ENCODE results near the gene LYST. TPM values are rescaled to one million over a fixed set of nuclear protein-coding genes. Genes with fewer than 3 reads are reported as not detected.
"Not testable (repeated sequence)": the region's sequence is repeated elsewhere in the genome, so short reads cannot be mapped to it uniquely, and the experiment has no call there.

LYST gene
- total and polyA plus RNA-seq, 8 donors, result 1.7 to 95.6 (median 17.9) TPM

DNA sequence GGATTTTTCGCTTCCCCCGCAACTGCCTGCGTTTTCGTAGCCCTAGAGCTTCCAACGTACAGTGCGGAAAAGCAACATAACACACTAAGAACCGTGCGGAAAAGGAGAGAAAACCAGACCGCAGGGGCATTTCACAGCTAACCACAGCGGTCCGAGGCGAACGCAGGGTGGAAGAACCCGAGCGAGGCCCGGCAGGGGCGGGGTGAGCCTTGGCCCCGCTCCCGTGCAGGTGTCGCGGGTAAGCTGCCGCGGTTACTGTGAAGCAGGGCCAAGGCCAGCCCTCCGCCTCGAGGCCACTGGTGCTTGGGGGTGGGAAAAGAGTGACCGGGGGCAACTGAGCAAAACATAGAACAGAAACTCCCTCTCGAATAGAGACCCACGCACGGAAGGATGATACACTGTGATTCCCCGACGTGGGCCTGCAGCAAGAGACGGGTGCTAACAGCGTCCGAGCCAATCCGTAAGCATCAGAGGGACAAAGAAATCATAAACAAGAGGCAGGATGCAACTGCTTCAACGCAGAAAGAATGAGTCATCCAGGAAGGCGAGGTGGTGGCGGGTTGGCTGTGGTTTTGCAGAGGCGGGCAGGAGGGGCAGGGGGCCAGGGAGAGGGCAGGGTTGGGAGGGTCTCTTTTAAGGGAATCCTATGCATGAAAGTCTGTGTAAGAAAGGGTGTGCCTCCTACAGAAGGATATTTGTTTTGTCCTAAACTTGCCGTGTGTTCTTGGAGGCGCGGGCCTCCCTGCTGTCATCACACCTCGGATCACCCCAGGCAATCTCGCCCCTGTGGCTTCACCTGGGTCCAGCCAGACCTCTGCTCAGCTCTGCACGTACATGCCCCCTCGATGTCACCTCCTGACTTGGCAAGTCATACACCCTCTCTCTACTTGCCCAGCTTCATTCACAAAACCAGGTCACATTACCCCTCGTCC lies 224.4 kb downstream of the LYST start:
- intact Hi-C loops (cut with DNase I; ENCODE audit: low total_unique reads), result no loop called here
- Histone ChIP-seq H3K4me3 (peak overlapping the region; percentile 18 to 37 (median 22)), H3K27ac (peak overlapping the region in 1 of 5 donors; percentile 26), H3K4me1 (peaks cover 0 to 7% (median 3%) of the 10 kb centered on the region in 4 donors), H3K9me3 (no peaks in the 10 kb centered on the region), H3K27me3 (peaks cover 0 to 45% (median 7%) of the 10 kb centered on the region in 3 donors), H3K36me3 (no peaks in the 10 kb centered on the region)
- peak; percentile 37 to 71 for DNase-seq
- TF ChIP-seq POLR2A (IDR thresholded peaks at IDR 0.05), result no peak
- TF ChIP-seq CTCF (IDR thresholded peaks at IDR 0.05), result no peak
- TF ChIP-seq POLR2AphosphoS5 (IDR thresholded peaks at IDR 0.05), result no peak
- no peak for TF ChIP-seq EP300 (IDR thresholded peaks at IDR 0.05)
- 34 to 46% (median 41%) methylated on average over 45 to 47 of the region's 47 CpGs for WGBS, 5 donors

- Histone ChIP-seq H3K27ac (no peak overlapping the region), H3K27me3 (peaks cover 0 to 28% (median 3%) of the 10 kb centered on the region in 3 donors), H3K9me3 (no peaks in the 10 kb centered on the region), H3K36me3 (no peaks in the 10 kb centered on the region), H3K4me1 (peaks cover 0 to 7% (median 3%) of the 10 kb centered on the region in 4 donors), H3K4me3 (no peak overlapping the region)
- DNase-seq, result no peak
- 86 to 92% (median 89%) methylated on average over 8 to 12 of the region's 12 CpGs for WGBS, 5 donors
- intact Hi-C loops (cut with DNase I; ENCODE audit: low total_unique reads), result no loop called here
- no peak for TF ChIP-seq POLR2A (IDR thresholded peaks at IDR 0.05)
- TF ChIP-seq CTCF (IDR thresholded peaks at IDR 0.05), result no peak
- no peak for TF ChIP-seq POLR2AphosphoS5 (IDR thresholded peaks at IDR 0.05)
- no peak for TF ChIP-seq EP300 (IDR thresholded peaks at IDR 0.05)
Observed at GRCh38 chr1:235640580-235640979, 226.1 kb downstream of the LYST start.

DNA sequence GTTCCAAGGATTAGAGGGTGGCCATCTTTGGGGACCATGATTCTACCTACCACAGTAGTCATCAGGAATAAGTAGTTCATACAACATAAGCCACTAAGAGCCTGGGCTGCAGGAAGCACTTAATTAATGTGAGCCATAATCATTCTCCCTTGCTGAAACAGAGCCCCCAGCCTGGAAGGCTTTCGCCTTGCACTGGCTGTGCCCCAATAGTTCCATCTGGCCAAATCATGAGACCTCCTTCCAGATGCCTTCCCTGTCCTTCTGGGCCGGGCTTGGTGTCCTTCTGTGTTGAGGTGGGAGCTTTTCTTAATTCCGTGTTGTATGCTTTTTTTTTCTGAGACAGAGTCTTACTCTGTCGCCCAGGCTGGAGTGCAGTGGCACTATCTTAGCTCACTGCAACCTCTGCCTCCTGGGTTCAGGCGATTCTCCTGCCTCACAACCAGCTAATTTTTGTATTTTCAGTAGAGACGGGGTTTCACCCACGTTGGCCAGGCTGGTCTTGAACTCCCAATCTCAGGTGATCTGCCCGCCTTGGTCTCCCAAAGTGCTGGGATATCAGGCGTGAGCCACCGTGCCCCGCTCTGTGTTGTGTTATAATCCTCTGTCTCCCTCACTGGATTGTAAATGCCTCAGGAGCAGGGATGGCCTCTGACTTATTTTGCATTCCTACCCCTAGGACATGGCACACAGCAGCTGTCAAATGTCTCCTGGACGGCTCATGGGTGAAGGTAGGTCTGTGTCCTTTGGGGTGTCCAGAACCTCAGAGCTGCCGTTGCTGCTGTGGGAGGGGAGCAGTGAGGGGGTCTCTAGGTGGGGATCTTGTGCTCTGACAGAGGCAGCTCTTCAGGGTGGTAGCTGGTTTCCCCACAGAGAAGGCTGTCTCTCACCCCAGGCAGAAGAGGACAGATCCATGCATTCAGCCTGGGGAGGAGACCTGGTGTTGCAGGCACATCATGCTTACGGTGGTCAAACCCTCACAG lies 227.2 kb downstream of the LYST start:
- no peak overlapping the region for H3K27ac ChIP-seq
- WGBS, 5 donors, result 79 to 90% (median 83%) methylated on average over 12 to 14 of the region's 14 CpGs
- no peak overlapping the region for H3K4me3 ChIP-seq
- peaks cover 0 to 7% (median 3%) of the 10 kb centered on the region in 4 donors for H3K4me1 ChIP-seq
- no peak for TF ChIP-seq POLR2AphosphoS5 (IDR thresholded peaks at IDR 0.05)
- TF ChIP-seq POLR2A (IDR thresholded peaks at IDR 0.05), result no peak
- TF ChIP-seq EP300 (IDR thresholded peaks at IDR 0.05), result no peak
- TF ChIP-seq CTCF (IDR thresholded peaks at IDR 0.05), result no peak
- H3K36me3 ChIP-seq, result no peaks in the 10 kb centered on the region
- no peak for DNase-seq
- intact Hi-C loops (cut with DNase I; ENCODE audit: low total_unique reads), result no loop called here
- H3K9me3 ChIP-seq, result no peaks in the 10 kb centered on the region
- peaks cover 0 to 22% (median 0%) of the 10 kb centered on the region in 3 donors for H3K27me3 ChIP-seq

DNA sequence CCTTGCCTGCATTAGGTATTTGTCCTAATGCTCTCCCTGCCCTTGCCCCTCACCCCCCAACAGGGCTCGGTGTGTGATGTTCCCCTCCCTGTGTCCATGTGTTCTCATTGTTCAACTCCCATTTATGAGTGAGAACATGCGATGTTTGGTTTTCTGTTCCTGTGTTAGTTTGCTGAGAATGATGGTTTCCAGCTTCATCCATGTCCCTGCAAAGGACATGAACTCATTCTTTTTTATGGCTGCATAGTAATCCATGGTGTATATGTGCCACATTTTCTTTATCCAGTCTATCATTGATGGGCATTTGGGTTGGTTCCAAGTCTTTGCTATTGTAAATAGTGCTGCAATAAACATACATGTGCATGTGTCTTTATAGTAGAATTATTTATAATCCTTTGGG lies 228.1 kb downstream of the LYST start:
- H3K27ac ChIP-seq; H3K4me1 ChIP-seq; intact Hi-C loops (cut with DNase I; ENCODE audit: low total_unique reads); H3K9me3 ChIP-seq; H3K4me3 ChIP-seq; DNase-seq; H3K36me3 ChIP-seq: not testable (repeated sequence)
- peaks cover 0 to 17% (median 0%) of the 10 kb centered on the region in 3 donors for H3K27me3 ChIP-seq
- 90 to 100% (median 96%) methylated on average over 1 to 2 of the region's 2 CpGs for WGBS, 5 donors

Data from stomach (tissue), 9 donors.